Panc1 (cell line): Measurements from ENCODE around the gene DOK6. TPM values are rescaled to one million over a fixed set of nuclear protein-coding genes. Genes with fewer than 3 reads are reported as not detected.

ENCODE experiments used
- ATAC-seq: fragments of 200-7000 bp; cut with Tn5 transposase; 2 replicates; pipeline ENCODE4 v1.9.1; 2020; ENCODE audit warnings: mild to moderate bottlenecking, moderate library complexity
- BruUV-seq: library from RNA; stranded (reverse); fragments of 400-500 nt; replicated peaks from 2 replicates; lab custom pipeline; 2021; lab: Mats Ljungman, UMichigan
- CTCF ChIA-PET: fragments of 300-600 bp; sonication (Branson Sonifier 250); formaldehyde crosslinking; loops from one replicate; lab custom pipeline; 2022; ENCODE audit warnings: antibody characterized with exemption; lab: Charles Lee
- POLR2A ChIA-PET: fragments of 300-600 bp; sonication (Branson Sonifier 250); formaldehyde crosslinking; loops from one replicate; lab custom pipeline; 2022; ENCODE audit warnings: antibody characterized with exemption; lab: Charles Lee
- DNase-seq: peaks from one replicate; pipeline ENCODE4 v3.0.0-alpha.2; 2010; ENCODE audit warnings: low read depth, low spot score
- H3K27ac ChIP-seq: 2 replicates; pipeline ENCODE4 v1.5.1; 2011; ENCODE audit warnings: mild to moderate bottlenecking, low read length, inconsistent platforms
- H3K27me3 ChIP-seq: fragments of 200-500 bp; sonication (Bioruptor generic); 2 replicates; pipeline ENCODE4 v1.6.0; 2014; ENCODE audit warnings: low read length, inconsistent platforms; ENCODE audit not compliant: control insufficient read depth, insufficient read depth
- H3K36me3 ChIP-seq: fragments of 200-500 bp; sonication (Bioruptor generic); 2 replicates; pipeline ENCODE4 v1.5.1; 2014; ENCODE audit warnings: inconsistent platforms, mild to moderate bottlenecking, low read length, moderate library complexity; ENCODE audit not compliant: control insufficient read depth, insufficient read depth
- H3K4me1 ChIP-seq: 2 replicates; pipeline ENCODE4 v1.5.1; 2011; ENCODE audit warnings: inconsistent platforms, mild to moderate bottlenecking, low read length, moderate library complexity; ENCODE audit not compliant: control insufficient read depth, insufficient read depth
- H3K4me3 ChIP-seq, 2 experiments: 2 replicates each; pipeline ENCODE4 v1.5.1; 2011 to 2012; ENCODE audit warnings: low read depth in 2 of 2, low read length in 2 of 2, mild to moderate bottlenecking in 2 of 2, inconsistent platforms in 1 of 2, moderate library complexity in 1 of 2
- H3K9me3 ChIP-seq: fragments of 200-500 bp; sonication (Bioruptor generic); 2 replicates; pipeline ENCODE4 v1.5.1; 2014; ENCODE audit warnings: low read depth, mild to moderate bottlenecking, inconsistent platforms, low read length, moderate library complexity; ENCODE audit not compliant: control insufficient read depth, insufficient read depth
- CTCF ChIP-seq: fragments of 450-650 bp; IDR thresholded peaks from 2 replicates; pipeline ENCODE4 v1.5.1; 2017; ENCODE audit warnings: mild to moderate bottlenecking
- POLR2AphosphoS5 ChIP-seq: IDR thresholded peaks from 2 replicates; pipeline ENCODE4 v1.6.1; 2012; ENCODE audit warnings: mild to moderate bottlenecking, low read depth, low read length, moderate library complexity
- REST ChIP-seq, 2 experiments: IDR thresholded peaks; 2 replicates each; pipeline ENCODE4 v1.6.1; 2011 to 2012; ENCODE audit warnings: low read depth in 2 of 2, control low read depth in 1 of 2, low read length in 1 of 2, mild to moderate bottlenecking in 1 of 2, moderate library complexity in 1 of 2; ENCODE audit not compliant: insufficient read depth in 1 of 2
- SIN3A ChIP-seq: IDR thresholded peaks from 2 replicates; pipeline ENCODE4 v1.6.1; 2012; ENCODE audit warnings: low read depth, mild to moderate bottlenecking, low read length, moderate library complexity, borderline replicate concordance; ENCODE audit not compliant: insufficient read depth
- TCF7L2 ChIP-seq: IDR thresholded peaks from 2 replicates; pipeline ENCODE4 v1.6.1; 2011; ENCODE audit warnings: mild to moderate bottlenecking, low read depth, low read length, inconsistent platforms
- in situ Hi-C: cut with HindIII; loops from 2 replicates; pipeline ENCODE4 v1.10.0; 2016; ENCODE audit warnings: low sequenced_read_pairs, low pct_unique_long_range_greater_than_20kb
- intact Hi-C: fragments of 100-400 bp; cut with micrococcal nuclease; formaldehyde crosslinking; loops from one replicate; pipeline ENCODE4 v1.10.0; 2022; ENCODE audit not compliant: unreplicated experiment
- total RNA-seq: library from RNA; stranded (reverse); gene quantifications from one replicate; pipeline ENCODE4 v1.2.1, GENCODE V29; 2021; ENCODE audit not compliant: unreplicated experiment

Gene DOK6
- total RNA-seq, 1 experiment from 2014 or later, result not detected

DNA sequence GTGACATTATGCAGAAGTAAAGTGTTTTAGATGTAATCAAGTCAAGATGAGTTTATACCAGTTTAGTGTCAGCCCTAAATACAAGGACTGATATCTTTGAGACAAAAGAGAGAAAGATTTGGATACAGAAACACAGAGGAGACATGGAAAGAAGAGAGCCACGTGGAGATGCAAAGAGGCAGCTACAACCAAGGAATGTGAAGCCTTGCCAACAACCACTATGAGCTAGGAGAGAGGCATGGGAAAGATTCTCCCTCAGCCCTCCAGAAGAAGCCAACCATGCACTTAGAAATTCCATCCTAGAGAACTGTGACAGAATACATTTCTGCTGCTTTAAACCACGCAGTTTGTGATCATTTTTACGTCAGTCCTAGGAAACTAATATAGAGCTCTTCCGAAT is 217.2 kb downstream of the DOK6 start:
- intact Hi-C loops (no loop called here), in situ Hi-C loops (no loop called here)
- Histone ChIP-seq H3K27me3 (no peaks in the 10 kb centered on the region), H3K4me3 (no peak overlapping the region), H3K36me3 (no peaks in the 10 kb centered on the region), H3K4me1 (no peaks in the 10 kb centered on the region), H3K9me3 (no peaks in the 10 kb centered on the region), H3K27ac (no peak overlapping the region)
- no TSS peak for BruUV-seq
- DNase-seq, result no peak
- POLR2A ChIA-PET, result no interaction called here
- TF ChIP-seq TCF7L2 (no peak), SIN3A (no peak), REST (IDR thresholded peaks at IDR 0.05; ENCODE audit: insufficient read depth in 1 of 2, low read depth in 2 of 2, low read length in 1 of 2) (no peak), POLR2AphosphoS5 (no peak), CTCF (no peak)
- CTCF ChIA-PET, result no interaction called here
- ATAC-seq, result no peak

DNA sequence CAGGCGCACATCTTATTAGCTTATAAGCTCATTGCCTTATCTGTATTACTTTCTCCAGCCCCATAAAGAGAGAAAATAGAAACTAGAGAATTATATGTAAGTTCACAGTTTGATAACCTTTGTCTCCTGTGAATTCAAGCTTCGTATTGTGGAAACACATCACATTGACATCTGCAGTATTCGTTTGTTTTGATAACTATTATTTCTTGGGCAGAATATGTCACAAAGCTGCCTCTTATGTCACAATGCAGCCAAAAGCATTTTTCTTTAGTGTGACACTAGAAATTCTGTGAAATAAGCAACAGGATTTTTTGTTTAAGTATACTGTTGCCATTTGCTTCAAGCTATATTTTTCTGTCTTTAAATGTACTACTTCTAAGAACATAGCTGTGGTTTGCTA is 221.5 kb downstream of the DOK6 start:
- CTCF ChIA-PET, result no interaction called here
- Histone ChIP-seq H3K27me3 (no peaks in the 10 kb centered on the region), H3K4me3 (no peak overlapping the region), H3K27ac (no peak overlapping the region), H3K4me1 (no peaks in the 10 kb centered on the region), H3K36me3 (no peaks in the 10 kb centered on the region), H3K9me3 (no peaks in the 10 kb centered on the region)
- DNase-seq, result no peak
- intact Hi-C loops (no loop called here), in situ Hi-C loops (no loop called here)
- POLR2A ChIA-PET, result no interaction called here
- BruUV-seq, result no TSS peak
- ATAC-seq, result no peak
- no peak for TF ChIP-seq TCF7L2
- TF ChIP-seq POLR2AphosphoS5, result no peak

DNA sequence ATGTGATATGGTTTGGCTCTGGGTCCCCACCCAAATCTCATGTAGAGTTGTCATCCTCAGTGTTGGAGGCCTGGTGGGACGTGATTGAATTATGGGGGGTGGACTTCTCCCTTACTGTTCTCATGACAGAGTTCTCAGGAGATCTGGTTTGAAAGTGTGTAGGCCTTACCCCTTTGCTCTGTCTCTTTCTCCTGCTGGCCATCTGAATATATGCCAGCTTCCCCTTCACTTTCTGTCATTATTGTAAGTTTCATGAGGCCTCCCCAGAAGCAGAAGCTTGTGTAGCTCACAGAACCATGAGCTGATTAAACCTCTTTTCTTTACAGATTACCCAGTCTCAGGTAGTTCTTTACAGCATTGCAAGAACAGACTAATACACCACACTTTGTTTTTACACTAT is 222.3 kb downstream of the DOK6 start:
- BruUV-seq, result no TSS peak
- DNase-seq (no peak), ATAC-seq (no peak)
- Histone ChIP-seq H3K4me3 (no peak overlapping the region), H3K27ac (no peak overlapping the region), H3K4me1 (no peaks in the 10 kb centered on the region), H3K9me3 (no peaks in the 10 kb centered on the region), H3K36me3 (no peaks in the 10 kb centered on the region), H3K27me3 (no peaks in the 10 kb centered on the region)
- ChIA-PET POLR2A (no interaction called here), CTCF (no interaction called here)
- in situ Hi-C loops, result no loop called here
- TF ChIP-seq CTCF, result no peak
- TF ChIP-seq REST (IDR thresholded peaks at IDR 0.05; ENCODE audit: insufficient read depth in 1 of 2, low read depth in 2 of 2, low read length in 1 of 2), result no peak
- TF ChIP-seq TCF7L2, result no peak
- TF ChIP-seq POLR2AphosphoS5, result no peak
- TF ChIP-seq SIN3A, result no peak
- intact Hi-C loops, result no loop called here
